Loucy (cell line): ENCODE results near the gene INPP5F.

Source experiments
- H2AFZ ChIP-seq: fragments of 200-600 bp; sonication (generic); 2 replicates; pipeline ENCODE4 v1.6.0; 2016; ENCODE audit warnings: antibody characterized with exemption, mild to moderate bottlenecking, low read length, moderate library complexity
- H3F3A ChIP-seq: fragments of 200-600 bp; 2 replicates; pipeline ENCODE4 v1.6.0; 2016; ENCODE audit warnings: antibody characterized with exemption, low read depth, mild to moderate bottlenecking
- H3K27me3 ChIP-seq: fragments of 200-600 bp; sonication (generic); 2 replicates; pipeline ENCODE4 v1.6.1; 2014; ENCODE audit warnings: low read length, mild to moderate bottlenecking; ENCODE audit not compliant: insufficient read depth, poor library complexity, severe bottlenecking
- H3K36me3 ChIP-seq: fragments of 200-600 bp; sonication (generic); 2 replicates; pipeline ENCODE4 v1.6.1; 2016; ENCODE audit warnings: low read length; ENCODE audit not compliant: insufficient read depth
- H3K4me1 ChIP-seq: fragments of 200-600 bp; sonication (generic); 2 replicates; pipeline ENCODE4 v1.5.1; 2014; ENCODE audit warnings: low read length, mild to moderate bottlenecking; ENCODE audit not compliant: insufficient read depth, poor library complexity, severe bottlenecking
- H3K4me2 ChIP-seq: fragments of 200-600 bp; sonication (generic); 2 replicates; pipeline ENCODE4 v1.6.0; 2014; ENCODE audit warnings: antibody characterized with exemption, low read length, low read depth, mild to moderate bottlenecking; ENCODE audit not compliant: poor library complexity, severe bottlenecking
- H3K4me3 ChIP-seq: fragments of 200-600 bp; sonication (generic); 2 replicates; pipeline ENCODE4 v1.5.1; 2014; ENCODE audit warnings: low read length, mild to moderate bottlenecking, mixed read lengths; ENCODE audit not compliant: poor library complexity, severe bottlenecking
- H3K79me2 ChIP-seq: fragments of 200-600 bp; sonication (generic); 2 replicates; pipeline ENCODE4 v1.6.1; 2014; ENCODE audit warnings: low read length; ENCODE audit not compliant: insufficient read depth
- H3K9ac ChIP-seq: fragments of 200-600 bp; sonication (generic); 2 replicates; pipeline ENCODE4 v1.6.0; 2014; ENCODE audit warnings: mild to moderate bottlenecking, low read depth, low read length, moderate library complexity; ENCODE audit not compliant: poor library complexity, severe bottlenecking
- H3K9me2 ChIP-seq: fragments of 200-600 bp; sonication (generic); replicated peaks from 2 replicates; pipeline ENCODE4 v1.6.1; 2016; ENCODE audit warnings: low read depth, low read length, mixed read lengths
- H3K9me3 ChIP-seq: fragments of 200-600 bp; sonication (generic); 2 replicates; pipeline ENCODE4 v1.6.1; 2014; ENCODE audit warnings: mild to moderate bottlenecking, antibody characterized with exemption, low read length, low read depth; ENCODE audit not compliant: insufficient read depth
- H4K20me1 ChIP-seq: fragments of 200-600 bp; sonication (generic); 2 replicates; pipeline ENCODE4 v1.6.0; 2014; ENCODE audit warnings: antibody characterized with exemption, low read length, mild to moderate bottlenecking; ENCODE audit not compliant: insufficient read depth, poor library complexity, severe bottlenecking
- EZH2phosphoT487 ChIP-seq: fragments of 200-600 bp; IDR thresholded peaks from 2 replicates; pipeline ENCODE4 v1.6.1; 2018; ENCODE audit warnings: antibody characterized with exemption, mild to moderate bottlenecking, moderate library complexity, borderline replicate concordance
- TF ChIP-seq, protein P1 (sequence below): fragments of 200-600 bp; sonication (generic); conservative IDR thresholded peaks from 2 replicates; pipeline ENCODE4 v1.5.1; 2014; ENCODE audit warnings: mild to moderate bottlenecking, antibody characterized with exemption, low read length

Gene INPP5F

GRCh38 chr10:119713744-119714483, 11.9 kb upstream of the INPP5F start:
- no peaks in the 10 kb centered on the region for H3K9me2 ChIP-seq
- H3K4me1 ChIP-seq = no peaks in the 10 kb centered on the region
- no peaks in the 10 kb centered on the region for H3F3A ChIP-seq
- H3K27me3 ChIP-seq = no peaks in the 10 kb centered on the region
- no peaks in the 10 kb centered on the region for H3K36me3 ChIP-seq
- H3K79me2 ChIP-seq = no peaks in the 10 kb centered on the region
- no peak overlapping the region for H3K9ac ChIP-seq
- no peaks in the 10 kb centered on the region for H4K20me1 ChIP-seq
- H3K4me2 ChIP-seq = no peak overlapping the region
- TF ChIP-seq EZH2phosphoT487 = no peak
- TF ChIP-seq, protein P1, sequence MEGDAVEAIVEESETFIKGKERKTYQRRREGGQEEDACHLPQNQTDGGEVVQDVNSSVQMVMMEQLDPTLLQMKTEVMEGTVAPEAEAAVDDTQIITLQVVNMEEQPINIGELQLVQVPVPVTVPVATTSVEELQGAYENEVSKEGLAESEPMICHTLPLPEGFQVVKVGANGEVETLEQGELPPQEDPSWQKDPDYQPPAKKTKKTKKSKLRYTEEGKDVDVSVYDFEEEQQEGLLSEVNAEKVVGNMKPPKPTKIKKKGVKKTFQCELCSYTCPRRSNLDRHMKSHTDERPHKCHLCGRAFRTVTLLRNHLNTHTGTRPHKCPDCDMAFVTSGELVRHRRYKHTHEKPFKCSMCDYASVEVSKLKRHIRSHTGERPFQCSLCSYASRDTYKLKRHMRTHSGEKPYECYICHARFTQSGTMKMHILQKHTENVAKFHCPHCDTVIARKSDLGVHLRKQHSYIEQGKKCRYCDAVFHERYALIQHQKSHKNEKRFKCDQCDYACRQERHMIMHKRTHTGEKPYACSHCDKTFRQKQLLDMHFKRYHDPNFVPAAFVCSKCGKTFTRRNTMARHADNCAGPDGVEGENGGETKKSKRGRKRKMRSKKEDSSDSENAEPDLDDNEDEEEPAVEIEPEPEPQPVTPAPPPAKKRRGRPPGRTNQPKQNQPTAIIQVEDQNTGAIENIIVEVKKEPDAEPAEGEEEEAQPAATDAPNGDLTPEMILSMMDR = no peak
- H2AFZ ChIP-seq = no peak overlapping the region
- H3K4me3 ChIP-seq = no peak overlapping the region
- H3K9me3 ChIP-seq = no peaks in the 10 kb centered on the region; the same call in 1 of the 2 replicates

GRCh38 chr10:119714484-119714816, 11.4 kb upstream of the INPP5F start:
- no peak overlapping the region for H2AFZ ChIP-seq
- H3K79me2 ChIP-seq = no peaks in the 10 kb centered on the region
- TF ChIP-seq, protein P1 = no peak
- H3K4me2 ChIP-seq = no peak overlapping the region
- H3K4me1 ChIP-seq = no peaks in the 10 kb centered on the region
- H3K36me3 ChIP-seq = no peaks in the 10 kb centered on the region
- H3K9me2 ChIP-seq = no peaks in the 10 kb centered on the region
- H3K9me3 ChIP-seq = no peaks in the 10 kb centered on the region; the same call in 1 of the 2 replicates
- no peaks in the 10 kb centered on the region for H4K20me1 ChIP-seq
- no peak overlapping the region for H3K4me3 ChIP-seq
- H3F3A ChIP-seq = no peaks in the 10 kb centered on the region
- H3K27me3 ChIP-seq = no peaks in the 10 kb centered on the region
- H3K9ac ChIP-seq = no peak overlapping the region

GRCh38 chr10:119715628-119716505, 10.0 kb upstream of the INPP5F start:
- no peak overlapping the region for H3K4me3 ChIP-seq
- no peaks in the 10 kb centered on the region for H3K79me2 ChIP-seq
- H3K36me3 ChIP-seq = no peaks in the 10 kb centered on the region
- H3K9ac ChIP-seq = no peak overlapping the region
- H4K20me1 ChIP-seq = no peaks in the 10 kb centered on the region
- H3K27me3 ChIP-seq = no peaks in the 10 kb centered on the region
- no peak overlapping the region for H2AFZ ChIP-seq
- no peaks in the 10 kb centered on the region; the same call in 1 of the 2 replicates for H3K9me3 ChIP-seq
- no peaks in the 10 kb centered on the region for H3K9me2 ChIP-seq
- no peaks in the 10 kb centered on the region for H3K4me1 ChIP-seq
- TF ChIP-seq, protein P1 = no peak
- no peak for TF ChIP-seq EZH2phosphoT487
- no peak overlapping the region for H3K4me2 ChIP-seq
- H3F3A ChIP-seq = no peaks in the 10 kb centered on the region
